Brain microvascular endothelial cell (primary cell): Measurements from ENCODE around the gene LRRC10B.

Experiments used
- DNase-seq: peaks from one replicate; pipeline ENCODE4 v3.0.0-alpha.2; 2020
- H3K27ac ChIP-seq: fragments of 250-450 bp; sonication (Bioruptor Pico); 2 replicates; pipeline ENCODE4 v1.5.1; 2020; ENCODE audit warnings: mild to moderate bottlenecking, moderate library complexity
- H3K27me3 ChIP-seq: fragments of 250-450 bp; sonication (Bioruptor Pico); replicated peaks from 2 replicates; pipeline ENCODE4 v1.5.1; 2020; ENCODE audit warnings: mild to moderate bottlenecking
- H3K36me3 ChIP-seq: fragments of 250-450 bp; sonication (Bioruptor Pico); replicated peaks from 2 replicates; pipeline ENCODE4 v1.5.1; 2020; ENCODE audit warnings: mild to moderate bottlenecking
- H3K4me3 ChIP-seq: 2 replicates; pipeline ENCODE4 v1.5.1; 2011; ENCODE audit warnings: low read depth, mild to moderate bottlenecking, control low read depth, low read length, moderate library complexity
- CTCF ChIP-seq: IDR thresholded peaks from 2 replicates; pipeline ENCODE4 v1.5.1; 2011; ENCODE audit warnings: low read depth, mild to moderate bottlenecking, moderate library complexity, low read length, control low read depth, inconsistent platforms; ENCODE audit errors: missing control alignments
- in situ Hi-C: cut with HindIII; loops from 2 replicates; pipeline ENCODE4 v1.10.0; 2017; ENCODE audit warnings: low sequenced_read_pairs, low pct_ligation_motif_present

LRRC10B gene

GRCh38 chr11:61553373-61554171, 45.0 kb downstream of the LRRC10B start:
- no peaks in the 10 kb centered on the region for H3K36me3 ChIP-seq
- H3K27me3 ChIP-seq: peaks cover 47% of the 10 kb centered on the region
- TF ChIP-seq CTCF: no peak
- no peak for DNase-seq
- no peak overlapping the region for H3K4me3 ChIP-seq
- H3K27ac ChIP-seq: no peak overlapping the region
- in situ Hi-C loops: no loop called here

- no peak for TF ChIP-seq CTCF
- in situ Hi-C loops: no loop called here
- H3K27me3 ChIP-seq: peaks cover 49% of the 10 kb centered on the region
- no peak overlapping the region for H3K4me3 ChIP-seq
- no peak overlapping the region for H3K27ac ChIP-seq
- H3K36me3 ChIP-seq: no peaks in the 10 kb centered on the region
- DNase-seq: no peak
Measured at GRCh38 chr11:61554172-61554988, 45.8 kb downstream of the LRRC10B start.

GRCh38 chr11:61555051-61555969, 46.8 kb downstream of the LRRC10B start:
- peak; percentile 43 for TF ChIP-seq CTCF
- peaks cover 55% of the 10 kb centered on the region for H3K27me3 ChIP-seq

GRCh38 chr11:61555978-61556377, 47.4 kb downstream of the LRRC10B start:
- Histone ChIP-seq H3K27ac (no peak overlapping the region), H3K36me3 (no peaks in the 10 kb centered on the region), H3K4me3 (no peak overlapping the region), H3K27me3 (peaks cover 60% of the 10 kb centered on the region)
- no peak for TF ChIP-seq CTCF
- DNase-seq: no peak
- in situ Hi-C loops: no loop called here

More at GRCh38 chr11:61555051-61555969, 46.8 kb downstream of the LRRC10B start:
- in situ Hi-C loops: no loop called here
- Histone ChIP-seq H3K4me3 (no peak overlapping the region), H3K36me3 (no peaks in the 10 kb centered on the region), H3K27ac (no peak overlapping the region)
- no peak for DNase-seq

GRCh38 chr11:61556621-61557020, 48.1 kb downstream of the LRRC10B start:
- H3K36me3 ChIP-seq: no peaks in the 10 kb centered on the region
- in situ Hi-C loops: no loop called here
- H3K27me3 ChIP-seq: peaks cover 63% of the 10 kb centered on the region
- no peak for DNase-seq
- H3K4me3 ChIP-seq: no peak overlapping the region
- TF ChIP-seq CTCF: no peak
- H3K27ac ChIP-seq: no peak overlapping the region
